HL-60 (cell line): ENCODE data around the gene TMEM135.

Experiments used
- DNase-seq, 2 experiments: peaks; one replicate each; pipeline ENCODE4 v3.0.0-alpha.2; 2010 to 2020; ENCODE audit warnings: low read depth in 1 of 2, low spot score in 1 of 2
- H3K27ac ChIP-seq: fragments of 250-450 bp; sonication (Bioruptor Pico); replicated peaks from 2 replicates; pipeline ENCODE4 v1.5.1; 2020; ENCODE audit warnings: mild to moderate bottlenecking, moderate library complexity
- H3K27me3 ChIP-seq: fragments of 250-450 bp; sonication (Bioruptor Pico); 2 replicates; pipeline ENCODE4 v1.5.1; 2021; ENCODE audit warnings: mild to moderate bottlenecking, moderate library complexity; ENCODE audit not compliant: insufficient read depth, poor library complexity, severe bottlenecking
- H3K4me3 ChIP-seq: replicated peaks from 2 replicates; pipeline ENCODE4 v1.5.1; 2011; ENCODE audit warnings: mild to moderate bottlenecking, control low read depth, low read length; ENCODE audit not compliant: insufficient read depth
- GABPA ChIP-seq: IDR thresholded peaks from 2 replicates; pipeline ENCODE4 v1.6.1; 2012; ENCODE audit warnings: low read depth
- POLR2AphosphoS5 ChIP-seq: IDR thresholded peaks from 2 replicates; pipeline ENCODE4 v1.6.1; 2012; ENCODE audit warnings: low read depth
- SPI1 ChIP-seq: IDR thresholded peaks from 2 replicates; pipeline ENCODE4 v1.6.1; 2012; ENCODE audit warnings: low read depth, mild to moderate bottlenecking, borderline replicate concordance
- TF ChIP-seq, protein P1 (sequence below): IDR thresholded peaks from one replicate; pipeline ENCODE4 v1.5.1; 2011; ENCODE audit warnings: low read length, control low read depth, inconsistent platforms; ENCODE audit not compliant: insufficient read depth
- TF ChIP-seq, protein P2 (sequence below): IDR thresholded peaks from 2 replicates; pipeline ENCODE4 v1.6.1; 2012; ENCODE audit warnings: low read depth; ENCODE audit not compliant: insufficient replicate concordance

TMEM135 gene

DNA sequence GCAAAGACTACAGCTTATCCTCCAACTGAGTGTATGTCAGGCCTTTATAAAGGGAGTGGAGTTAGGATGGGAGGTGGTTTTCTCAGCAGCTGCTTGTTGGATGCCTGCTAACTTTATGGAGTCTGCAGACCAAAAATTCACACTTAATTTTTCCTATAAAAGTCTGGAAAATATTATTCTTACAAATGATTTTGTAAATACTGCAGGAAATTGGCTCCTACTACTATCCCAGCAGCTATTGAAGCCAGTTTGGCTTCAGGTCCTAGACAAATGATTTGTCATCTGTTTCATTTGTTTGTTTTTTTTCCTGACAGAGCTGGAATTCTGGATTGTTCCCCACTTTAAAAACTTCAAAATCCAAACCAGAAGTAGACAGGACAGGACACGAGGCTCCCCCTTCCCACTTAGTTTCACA is 292.5 kb downstream of the TMEM135 start:
- no peaks in the 10 kb centered on the region for H3K27me3 ChIP-seq
- H3K27ac ChIP-seq: no peak overlapping the region
- TF ChIP-seq, protein P1, sequence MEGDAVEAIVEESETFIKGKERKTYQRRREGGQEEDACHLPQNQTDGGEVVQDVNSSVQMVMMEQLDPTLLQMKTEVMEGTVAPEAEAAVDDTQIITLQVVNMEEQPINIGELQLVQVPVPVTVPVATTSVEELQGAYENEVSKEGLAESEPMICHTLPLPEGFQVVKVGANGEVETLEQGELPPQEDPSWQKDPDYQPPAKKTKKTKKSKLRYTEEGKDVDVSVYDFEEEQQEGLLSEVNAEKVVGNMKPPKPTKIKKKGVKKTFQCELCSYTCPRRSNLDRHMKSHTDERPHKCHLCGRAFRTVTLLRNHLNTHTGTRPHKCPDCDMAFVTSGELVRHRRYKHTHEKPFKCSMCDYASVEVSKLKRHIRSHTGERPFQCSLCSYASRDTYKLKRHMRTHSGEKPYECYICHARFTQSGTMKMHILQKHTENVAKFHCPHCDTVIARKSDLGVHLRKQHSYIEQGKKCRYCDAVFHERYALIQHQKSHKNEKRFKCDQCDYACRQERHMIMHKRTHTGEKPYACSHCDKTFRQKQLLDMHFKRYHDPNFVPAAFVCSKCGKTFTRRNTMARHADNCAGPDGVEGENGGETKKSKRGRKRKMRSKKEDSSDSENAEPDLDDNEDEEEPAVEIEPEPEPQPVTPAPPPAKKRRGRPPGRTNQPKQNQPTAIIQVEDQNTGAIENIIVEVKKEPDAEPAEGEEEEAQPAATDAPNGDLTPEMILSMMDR: no peak
- TF ChIP-seq GABPA (no peak), SPI1 (no peak), POLR2AphosphoS5 (no peak)
- TF ChIP-seq, protein P2, sequence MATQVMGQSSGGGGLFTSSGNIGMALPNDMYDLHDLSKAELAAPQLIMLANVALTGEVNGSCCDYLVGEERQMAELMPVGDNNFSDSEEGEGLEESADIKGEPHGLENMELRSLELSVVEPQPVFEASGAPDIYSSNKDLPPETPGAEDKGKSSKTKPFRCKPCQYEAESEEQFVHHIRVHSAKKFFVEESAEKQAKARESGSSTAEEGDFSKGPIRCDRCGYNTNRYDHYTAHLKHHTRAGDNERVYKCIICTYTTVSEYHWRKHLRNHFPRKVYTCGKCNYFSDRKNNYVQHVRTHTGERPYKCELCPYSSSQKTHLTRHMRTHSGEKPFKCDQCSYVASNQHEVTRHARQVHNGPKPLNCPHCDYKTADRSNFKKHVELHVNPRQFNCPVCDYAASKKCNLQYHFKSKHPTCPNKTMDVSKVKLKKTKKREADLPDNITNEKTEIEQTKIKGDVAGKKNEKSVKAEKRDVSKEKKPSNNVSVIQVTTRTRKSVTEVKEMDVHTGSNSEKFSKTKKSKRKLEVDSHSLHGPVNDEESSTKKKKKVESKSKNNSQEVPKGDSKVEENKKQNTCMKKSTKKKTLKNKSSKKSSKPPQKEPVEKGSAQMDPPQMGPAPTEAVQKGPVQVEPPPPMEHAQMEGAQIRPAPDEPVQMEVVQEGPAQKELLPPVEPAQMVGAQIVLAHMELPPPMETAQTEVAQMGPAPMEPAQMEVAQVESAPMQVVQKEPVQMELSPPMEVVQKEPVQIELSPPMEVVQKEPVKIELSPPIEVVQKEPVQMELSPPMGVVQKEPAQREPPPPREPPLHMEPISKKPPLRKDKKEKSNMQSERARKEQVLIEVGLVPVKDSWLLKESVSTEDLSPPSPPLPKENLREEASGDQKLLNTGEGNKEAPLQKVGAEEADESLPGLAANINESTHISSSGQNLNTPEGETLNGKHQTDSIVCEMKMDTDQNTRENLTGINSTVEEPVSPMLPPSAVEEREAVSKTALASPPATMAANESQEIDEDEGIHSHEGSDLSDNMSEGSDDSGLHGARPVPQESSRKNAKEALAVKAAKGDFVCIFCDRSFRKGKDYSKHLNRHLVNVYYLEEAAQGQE: no peak
- no peak overlapping the region for H3K4me3 ChIP-seq
- no peak for DNase-seq

- Histone ChIP-seq H3K27ac (no peak overlapping the region), H3K27me3 (no peaks in the 10 kb centered on the region), H3K4me3 (no peak overlapping the region)
- no peak for DNase-seq
- TF ChIP-seq, protein P2: no peak
- TF ChIP-seq GABPA (no peak), POLR2AphosphoS5 (no peak), SPI1 (no peak)
- TF ChIP-seq, protein P1: no peak
These were observed 293.5 kb downstream of the TMEM135 start for GRCh38 chr11:87331273-87331672.

- TF ChIP-seq, protein P1: no peak
- TF ChIP-seq SPI1 (no peak), POLR2AphosphoS5 (no peak), GABPA (no peak)
- H3K27ac ChIP-seq: no peak overlapping the region
- no peak overlapping the region for H3K4me3 ChIP-seq
- no peaks in the 10 kb centered on the region for H3K27me3 ChIP-seq
- no peak for DNase-seq
These were observed 300.4 kb downstream of the TMEM135 start for GRCh38 chr11:87338046-87338639.

DNA sequence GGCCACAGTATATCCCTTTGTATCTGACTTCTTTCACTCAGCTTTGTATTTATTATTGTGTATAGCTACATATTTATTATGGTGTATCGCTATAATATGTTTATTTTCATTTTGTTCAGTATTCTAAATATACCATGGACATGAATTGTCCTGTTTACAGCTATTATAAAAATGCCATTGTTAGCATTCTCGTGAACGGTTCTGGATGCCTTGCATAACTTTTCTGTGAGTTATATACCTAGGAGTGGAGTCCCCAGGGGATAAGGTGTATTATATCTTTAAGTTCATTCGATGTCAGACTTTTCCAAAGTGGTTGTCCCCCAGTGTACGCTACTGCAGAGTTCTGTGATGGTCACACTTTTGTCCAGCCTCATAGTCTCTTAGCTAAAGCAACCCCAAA is 301.7 kb downstream of the TMEM135 start:
- TF ChIP-seq SPI1 (no peak), POLR2AphosphoS5 (no peak), GABPA (no peak)
- TF ChIP-seq, protein P2: no peak
- TF ChIP-seq, protein P1: no peak
- no peaks in the 10 kb centered on the region for H3K27me3 ChIP-seq
- H3K4me3 ChIP-seq: no peak overlapping the region
- no peak overlapping the region for H3K27ac ChIP-seq
- DNase-seq: no peak
